AG10803 (cell line): Measurements from ENCODE around the gene C1orf56.
A peak's percentile ranks its signal among the peaks of the same experiment; 100 is the strongest.

Experiments
- DNase-seq: peaks from one replicate; pipeline ENCODE4 v3.0.0; 2010; ENCODE audit warnings: low read depth
- H3K4me3 ChIP-seq: 2 replicates; pipeline ENCODE4 v1.5.1; 2011; ENCODE audit warnings: mild to moderate bottlenecking, low read length, control low read depth
- CTCF ChIP-seq: conservative IDR thresholded peaks from 2 replicates; pipeline ENCODE4 v1.5.1; 2011; ENCODE audit warnings: mild to moderate bottlenecking, low read length, control low read depth, inconsistent platforms

Gene C1orf56

GRCh38 chr1:151043163-151043562, 4.4 kb upstream of the C1orf56 start:
- TF ChIP-seq CTCF: no peak
- DNase-seq: no peak
- no peak overlapping the region for H3K4me3 ChIP-seq

- DNase-seq: peak; percentile 65
- TF ChIP-seq CTCF: no peak; the same call in 1 of the 2 replicates
- H3K4me3 ChIP-seq: peak overlapping the region; percentile 82
Measured at GRCh38 chr1:151047925-151048644, 534 bp downstream of the C1orf56 start.

GRCh38 chr1:151048645-151049032, 1.1 kb downstream of the C1orf56 start:
- peak; percentile 60; the same call in 1 of the 2 replicates for TF ChIP-seq CTCF

GRCh38 chr1:151049458-151049857, 1.9 kb downstream of the C1orf56 start:
- H3K4me3 ChIP-seq: no peak overlapping the region
- DNase-seq: no peak
- TF ChIP-seq CTCF: no peak

More at GRCh38 chr1:151048645-151049032, 1.1 kb downstream of the C1orf56 start:
- H3K4me3 ChIP-seq: peak overlapping the region; percentile 82
- no peak for DNase-seq

GRCh38 chr1:151050051-151050688, 2.6 kb downstream of the C1orf56 start:
- no peak overlapping the region for H3K4me3 ChIP-seq
- TF ChIP-seq CTCF: no peak
- no peak for DNase-seq

GRCh38 chr1:151051356-151052009, 3.9 kb downstream of the C1orf56 start:
- H3K4me3 ChIP-seq: no peak overlapping the region
- no peak for TF ChIP-seq CTCF
- no peak for DNase-seq
